ENCODE results near the gene PHOX2A.

Gene PHOX2A

GRCh38 chr11:72247584-72247983 is 3.6 kb upstream of the PHOX2A start:
- FAIRE-seq = no peak

GRCh38 chr11:72245263-72245816 is 1.4 kb upstream of the PHOX2A start:
- no peak for FAIRE-seq

- no peak for FAIRE-seq
Measured at GRCh38 chr11:72244361-72245262, 636 bp upstream of the PHOX2A start.

GRCh38 chr11:72243173-72244059 is 560 bp downstream of the PHOX2A start:
- no peak for FAIRE-seq

- FAIRE-seq = no peak
Measured at GRCh38 chr11:72242141-72242540, 1.8 kb downstream of the PHOX2A start.

GRCh38 chr11:72241291-72241781 is 2.6 kb downstream of the PHOX2A start:
- no peak for FAIRE-seq

- no peak for FAIRE-seq
Measured at GRCh38 chr11:72240461-72241290, 3.3 kb downstream of the PHOX2A start.

- FAIRE-seq = no peak
Measured at GRCh38 chr11:72239849-72240460, 4.0 kb downstream of the PHOX2A start.

GRCh38 chr11:72239313-72239848 is 4.6 kb downstream of the PHOX2A start:
- FAIRE-seq = no peak

- FAIRE-seq = no peak
Measured at GRCh38 chr11:72238492-72239312, 5.3 kb downstream of the PHOX2A start.

- no peak for FAIRE-seq
Measured at GRCh38 chr11:72238040-72238450, 5.9 kb downstream of the PHOX2A start.

GRCh38 chr11:72237112-72237931 is 6.7 kb downstream of the PHOX2A start:
- FAIRE-seq = no peak

- FAIRE-seq = no peak
Measured at GRCh38 chr11:72236774-72237111, 7.2 kb downstream of the PHOX2A start.

- FAIRE-seq = no peak
Measured at GRCh38 chr11:72236083-72236697, 7.8 kb downstream of the PHOX2A start.

- no peak for FAIRE-seq
Measured at GRCh38 chr11:72235351-72236057, 8.5 kb downstream of the PHOX2A start.

GRCh38 chr11:72234920-72235319 is 9.1 kb downstream of the PHOX2A start:
- FAIRE-seq = no peak

- FAIRE-seq = no peak
Measured at GRCh38 chr11:72234514-72234830, 9.5 kb downstream of the PHOX2A start.

GRCh38 chr11:72233773-72234513 is 10.0 kb downstream of the PHOX2A start:
- FAIRE-seq = no peak
